Measurements from ENCODE around the gene EXOSC2.

DNA sequence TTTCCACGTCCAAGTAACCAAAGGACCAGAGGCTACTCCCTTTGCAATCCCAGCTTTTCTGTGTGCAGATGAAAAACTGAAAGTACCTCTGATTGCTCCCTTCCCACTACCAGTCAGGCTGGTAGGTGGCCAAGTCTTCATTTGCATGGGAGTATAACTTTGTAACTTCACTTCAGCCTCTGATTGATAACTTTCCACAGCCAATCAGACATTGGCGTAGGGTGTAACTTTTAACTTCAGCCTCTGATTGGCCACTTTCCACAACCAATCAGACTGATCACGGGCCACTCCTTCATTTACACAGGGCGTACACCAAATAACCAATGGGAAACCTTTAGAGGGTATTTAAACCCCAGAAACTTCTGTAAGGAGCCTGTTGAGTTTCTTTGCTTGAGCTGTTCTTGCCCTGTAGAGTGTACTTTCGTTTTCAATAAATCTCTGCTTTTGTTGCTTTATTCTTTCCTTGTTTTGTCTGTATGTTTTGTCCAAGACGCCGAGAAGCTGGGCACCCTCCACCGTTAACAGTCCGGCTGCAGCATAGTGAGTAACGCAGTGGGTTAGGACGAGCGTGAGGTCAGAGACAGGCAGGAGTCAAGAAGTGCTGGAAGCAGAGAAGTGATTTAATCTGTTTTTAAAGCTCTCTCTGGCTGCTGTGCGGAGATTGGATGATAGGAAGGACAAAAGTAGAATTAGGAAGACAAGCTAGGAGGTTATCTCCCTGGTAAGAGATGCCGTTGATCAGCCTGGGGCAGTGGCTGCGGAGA, 3.5 kb upstream of the EXOSC2 start:
- TF ChIP-seq POGZ (CRISPR knock-in tag; IDR thresholded peaks at IDR 0.05) (no peak), POLR2A (IDR thresholded peaks at IDR 0.05; ENCODE audit: insufficient read depth in 1 of 2, low read depth in 2 of 2, low read length in 2 of 2) (peak; percentile 63 to 93; a peak in 3 of 4 replicates), ZNF75D (CRISPR knock-in tag; IDR thresholded peaks at IDR 0.05; ENCODE audit: borderline replicate concordance) (no peak), KLF13 (CRISPR knock-in tag; IDR thresholded peaks at IDR 0.05) (no peak), TGIF2 (CRISPR knock-in tag; IDR thresholded peaks at IDR 0.05) (no peak), FOSL2 (CRISPR knock-in tag; IDR thresholded peaks at IDR 0.05) (0 out of 2 replicates have a peak, but pooled peaks have one; percentile 20), CEBPG (CRISPR knock-in tag; IDR thresholded peaks at IDR 0.05) (no peak), SMAD1 (CRISPR knock-in tag; IDR thresholded peaks at IDR 0.05; ENCODE audit: borderline replicate concordance, low read depth) (no peak), YY1 (IDR thresholded peaks at IDR 0.05; ENCODE audit: insufficient read depth, insufficient replicate concordance, low read depth, low read length) (no peak), WIZ (CRISPR knock-in tag; IDR thresholded peaks at IDR 0.05) (no peak), EHMT2 (IDR thresholded peaks at IDR 0.05; ENCODE audit: borderline replicate concordance, low read depth, low read length) (no peak), POLR2G (IDR thresholded peaks at IDR 0.05; ENCODE audit: low read depth, low read length) (peak; percentile 84)
- TF ChIP-seq, protein P1, sequence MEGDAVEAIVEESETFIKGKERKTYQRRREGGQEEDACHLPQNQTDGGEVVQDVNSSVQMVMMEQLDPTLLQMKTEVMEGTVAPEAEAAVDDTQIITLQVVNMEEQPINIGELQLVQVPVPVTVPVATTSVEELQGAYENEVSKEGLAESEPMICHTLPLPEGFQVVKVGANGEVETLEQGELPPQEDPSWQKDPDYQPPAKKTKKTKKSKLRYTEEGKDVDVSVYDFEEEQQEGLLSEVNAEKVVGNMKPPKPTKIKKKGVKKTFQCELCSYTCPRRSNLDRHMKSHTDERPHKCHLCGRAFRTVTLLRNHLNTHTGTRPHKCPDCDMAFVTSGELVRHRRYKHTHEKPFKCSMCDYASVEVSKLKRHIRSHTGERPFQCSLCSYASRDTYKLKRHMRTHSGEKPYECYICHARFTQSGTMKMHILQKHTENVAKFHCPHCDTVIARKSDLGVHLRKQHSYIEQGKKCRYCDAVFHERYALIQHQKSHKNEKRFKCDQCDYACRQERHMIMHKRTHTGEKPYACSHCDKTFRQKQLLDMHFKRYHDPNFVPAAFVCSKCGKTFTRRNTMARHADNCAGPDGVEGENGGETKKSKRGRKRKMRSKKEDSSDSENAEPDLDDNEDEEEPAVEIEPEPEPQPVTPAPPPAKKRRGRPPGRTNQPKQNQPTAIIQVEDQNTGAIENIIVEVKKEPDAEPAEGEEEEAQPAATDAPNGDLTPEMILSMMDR (CRISPR knock-in tag; IDR thresholded peaks at IDR 0.05): no peak
